Neural progenitor cell (in vitro differentiated cells): ENCODE measurements around the gene GIGYF1. TPM values are rescaled to one million over a fixed set of nuclear protein-coding genes. Genes with fewer than 3 reads are reported as not detected.
A peak's percentile ranks its signal among the peaks of the same experiment; 100 is the strongest.

Experiments used
- DNase-seq: peaks from one replicate; pipeline ENCODE4 v3.0.0-alpha.2; 2016; ENCODE audit warnings: low spot score
- H2AFZ ChIP-seq: fragments of 200-600 bp; sonication (generic); replicated peaks from 2 replicates; pipeline ENCODE4 v1.6.1; 2016; ENCODE audit warnings: antibody characterized with exemption
- H3F3A ChIP-seq: fragments of 200-600 bp; sonication (generic); 2 replicates; pipeline ENCODE4 v1.6.1; 2016; ENCODE audit warnings: antibody characterized with exemption, low read depth
- H3K27ac ChIP-seq: fragments of 200-600 bp; sonication (generic); 2 replicates; pipeline ENCODE4 v1.5.1; 2016; ENCODE audit warnings: mild to moderate bottlenecking
- H3K27me3 ChIP-seq: fragments of 200-600 bp; sonication (generic); 2 replicates; pipeline ENCODE4 v1.6.1; 2016; ENCODE audit warnings: mild to moderate bottlenecking, moderate library complexity
- H3K36me3 ChIP-seq: fragments of 200-600 bp; sonication (generic); 2 replicates; pipeline ENCODE4 v1.5.1; 2016
- H3K4me1 ChIP-seq: fragments of 200-600 bp; sonication (generic); 2 replicates; pipeline ENCODE4 v1.6.1; 2016; ENCODE audit warnings: mixed run types
- H3K4me2 ChIP-seq: fragments of 200-600 bp; sonication (generic); 2 replicates; pipeline ENCODE4 v1.6.1; 2016
- H3K4me3 ChIP-seq: fragments of 200-600 bp; sonication (generic); 2 replicates; pipeline ENCODE4 v1.5.1; 2016
- H3K79me2 ChIP-seq: fragments of 200-600 bp; sonication (generic); 2 replicates; pipeline ENCODE4 v1.6.1; 2016; ENCODE audit warnings: low read depth
- H3K9ac ChIP-seq: fragments of 200-600 bp; sonication (generic); 2 replicates; pipeline ENCODE4 v1.6.1; 2016
- H3K9me3 ChIP-seq: fragments of 200-600 bp; sonication (generic); 2 replicates; pipeline ENCODE4 v1.5.1; 2016; ENCODE audit warnings: low read depth
- H4K20me1 ChIP-seq: fragments of 200-600 bp; sonication (generic); 2 replicates; pipeline ENCODE4 v1.6.1; 2016; ENCODE audit warnings: low read depth
- H3K27ac Mint-ChIP-seq: 3 replicates; pipeline ENCODE4 v1.8.0; 2021; ENCODE audit warnings: mixed read lengths
- H3K27me3 Mint-ChIP-seq: 2 replicates; pipeline ENCODE4 v1.8.0; 2022; ENCODE audit warnings: low read depth, mild to moderate bottlenecking, inconsistent platforms, moderate library complexity, mixed read lengths; ENCODE audit not compliant: insufficient read depth
- H3K36me3 Mint-ChIP-seq: 3 replicates; pipeline ENCODE4 v1.8.0; 2021; ENCODE audit warnings: mixed read lengths
- H3K4me1 Mint-ChIP-seq: 3 replicates; pipeline ENCODE4 v1.8.0; 2021; ENCODE audit warnings: mixed read lengths
- H3K4me3 Mint-ChIP-seq: 3 replicates; pipeline ENCODE4 v1.8.0; 2021; ENCODE audit warnings: mild to moderate bottlenecking, moderate library complexity, mixed read lengths
- H3K9me3 Mint-ChIP-seq: 3 replicates; pipeline ENCODE4 v1.8.0; 2020; ENCODE audit warnings: mixed read lengths
- CTCF ChIP-seq: fragments of 200-600 bp; sonication (generic); IDR thresholded peaks from 2 replicates; pipeline ENCODE4 v1.5.1; 2017; ENCODE audit warnings: antibody characterized with exemption, mild to moderate bottlenecking
- EZH2 ChIP-seq: fragments of 200-600 bp; sonication (generic); IDR thresholded peaks from 2 replicates; pipeline ENCODE4 v1.6.1; 2017; ENCODE audit warnings: antibody characterized with exemption, mild to moderate bottlenecking, moderate library complexity
- EZH2phosphoT487 ChIP-seq: fragments of 200-600 bp; sonication (generic); IDR thresholded peaks from 2 replicates; pipeline ENCODE4 v1.6.1; 2017; ENCODE audit warnings: antibody characterized with exemption
- total RNA-seq: library from RNA; depleted of rRNA; stranded (reverse); fragments of >200 nt; gene quantifications from 2 replicates; pipeline ENCODE4 v1.2.3, GENCODE V29; 2015; ENCODE audit warnings: low replicate concordance

Gene GIGYF1
- total RNA-seq, 1 donor from 2014 or later = 24.2 TPM

DNA sequence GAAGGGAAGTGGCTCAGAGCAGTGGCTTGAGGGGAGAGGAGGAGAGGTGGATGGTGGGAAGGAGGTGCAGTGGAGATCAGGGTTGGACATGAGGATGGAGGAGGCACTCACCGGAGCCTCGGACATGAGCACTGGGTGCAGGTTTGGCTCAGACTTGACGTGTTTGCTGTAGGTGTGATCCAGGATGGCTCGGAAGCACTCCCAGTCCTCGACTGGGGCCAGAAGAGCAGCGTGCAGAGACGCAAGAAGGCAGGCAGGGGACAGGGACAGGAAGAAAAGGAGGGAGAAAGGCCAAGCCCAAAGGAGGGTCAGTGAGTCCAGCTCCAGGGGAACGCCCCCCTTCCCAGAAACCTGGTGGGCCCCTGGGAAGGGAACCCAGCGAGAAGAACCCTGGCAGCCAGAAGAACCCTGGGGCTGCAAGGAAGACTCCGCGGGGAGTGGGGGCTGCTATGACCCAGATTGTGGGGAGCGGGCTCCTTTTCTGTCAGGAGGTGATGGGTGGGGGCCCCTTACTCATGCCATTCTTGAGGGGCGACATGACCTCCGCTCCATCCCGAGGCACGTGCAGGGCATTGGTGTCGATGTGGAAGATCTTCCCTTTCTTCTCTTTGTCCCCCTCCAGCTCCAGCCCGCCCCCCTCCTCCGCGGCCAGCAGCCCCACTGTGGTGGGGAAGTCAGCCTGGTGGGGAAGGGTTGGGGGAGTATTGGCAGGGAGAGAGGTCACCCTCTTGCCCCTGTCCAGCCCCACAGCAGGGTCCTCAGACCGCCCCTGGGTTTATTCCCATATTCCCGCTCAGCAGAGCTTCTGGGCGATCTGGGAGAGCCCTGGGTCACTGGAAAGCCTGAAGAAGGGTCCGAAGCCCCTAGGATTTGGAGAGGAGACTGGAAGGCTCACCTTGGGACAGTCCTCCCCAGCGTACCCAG, 38.9 kb downstream of the GIGYF1 start:
- peaks cover 59% of the 10 kb centered on the region for H3K27me3 ChIP-seq
- H2AFZ ChIP-seq = no peak overlapping the region
- H3K4me1 ChIP-seq = no peaks in the 10 kb centered on the region
- no peak for DNase-seq
- no peak overlapping the region for H3K9ac ChIP-seq
- no peak overlapping the region for H3K4me2 ChIP-seq
- H3K9me3 Mint-ChIP-seq = no peaks in the 10 kb centered on the region
- no peak for TF ChIP-seq EZH2phosphoT487
- no peak for TF ChIP-seq EZH2
- TF ChIP-seq CTCF = no peak
- H3K4me3 Mint-ChIP-seq = peak overlapping the region; percentile 65
- H3K4me1 Mint-ChIP-seq = peaks cover 5% of the 10 kb centered on the region
- no peak overlapping the region for H3K4me3 ChIP-seq
- H4K20me1 ChIP-seq = peaks cover 11% of the 10 kb centered on the region
- H3K9me3 ChIP-seq = no peaks in the 10 kb centered on the region
- no peaks in the 10 kb centered on the region for H3K36me3 ChIP-seq
- H3K27me3 Mint-ChIP-seq = peaks cover 30% of the 10 kb centered on the region
- H3K36me3 Mint-ChIP-seq = no peaks in the 10 kb centered on the region
- H3K27ac Mint-ChIP-seq = no peak overlapping the region
- no peak overlapping the region for H3K27ac ChIP-seq
- no peaks in the 10 kb centered on the region for H3K79me2 ChIP-seq
- peaks cover 3% of the 10 kb centered on the region for H3F3A ChIP-seq

GRCh38 chr7:100649826-100650565, 44.1 kb downstream of the GIGYF1 start:
- Mint-ChIP-seq H3K36me3 (no peaks in the 10 kb centered on the region), H3K4me1 (peaks cover 2% of the 10 kb centered on the region), H3K27me3 (peaks cover 19% of the 10 kb centered on the region), H3K4me3 (peak overlapping the region; percentile 2), H3K27ac (no peak overlapping the region), H3K9me3 (no peaks in the 10 kb centered on the region)
- peaks cover under 1% of the 10 kb centered on the region for H4K20me1 ChIP-seq
- H3F3A ChIP-seq = no peaks in the 10 kb centered on the region
- no peak overlapping the region for H2AFZ ChIP-seq
- H3K9ac ChIP-seq = no peak overlapping the region
- no peak for DNase-seq
- no peaks in the 10 kb centered on the region for H3K36me3 ChIP-seq
- H3K79me2 ChIP-seq = no peaks in the 10 kb centered on the region
- no peak overlapping the region for H3K4me3 ChIP-seq
- no peak overlapping the region for H3K4me2 ChIP-seq
- no peaks in the 10 kb centered on the region for H3K4me1 ChIP-seq
- no peak overlapping the region for H3K27ac ChIP-seq
- peaks cover 21% of the 10 kb centered on the region for H3K27me3 ChIP-seq
- TF ChIP-seq EZH2 (no peak), CTCF (no peak)
- no peaks in the 10 kb centered on the region for H3K9me3 ChIP-seq

GRCh38 chr7:100642534-100642907, 51.5 kb downstream of the GIGYF1 start:
- H3F3A ChIP-seq = peaks cover 5% of the 10 kb centered on the region
- Mint-ChIP-seq H3K27me3 (peaks cover 2% of the 10 kb centered on the region), H3K4me3 (no peak overlapping the region), H3K9me3 (no peaks in the 10 kb centered on the region), H3K27ac (no peak overlapping the region), H3K36me3 (no peaks in the 10 kb centered on the region), H3K4me1 (peaks cover 4% of the 10 kb centered on the region)
- DNase-seq = no peak
- no peaks in the 10 kb centered on the region for H3K36me3 ChIP-seq
- no peaks in the 10 kb centered on the region for H4K20me1 ChIP-seq
- H3K9ac ChIP-seq = no peak overlapping the region
- H3K4me1 ChIP-seq = no peaks in the 10 kb centered on the region
- no peaks in the 10 kb centered on the region for H3K9me3 ChIP-seq
- no peak overlapping the region for H3K4me2 ChIP-seq
- no peak overlapping the region for H3K4me3 ChIP-seq
- no peaks in the 10 kb centered on the region for H3K79me2 ChIP-seq
- H2AFZ ChIP-seq = no peak overlapping the region
- TF ChIP-seq EZH2phosphoT487 (no peak), CTCF (no peak), EZH2 (no peak)
- no peaks in the 10 kb centered on the region for H3K27me3 ChIP-seq
- no peak overlapping the region for H3K27ac ChIP-seq
